DMS 273 treated with DMSO at 0.1 percent for 48 hours (cell line): ENCODE measurements around the gene RPL10.

Experiments used
- DNase-seq: peaks from one replicate; lab custom pipeline; 2025; lab: John Stamatoyannopoulos, UW

The RPL10 gene

DNA sequence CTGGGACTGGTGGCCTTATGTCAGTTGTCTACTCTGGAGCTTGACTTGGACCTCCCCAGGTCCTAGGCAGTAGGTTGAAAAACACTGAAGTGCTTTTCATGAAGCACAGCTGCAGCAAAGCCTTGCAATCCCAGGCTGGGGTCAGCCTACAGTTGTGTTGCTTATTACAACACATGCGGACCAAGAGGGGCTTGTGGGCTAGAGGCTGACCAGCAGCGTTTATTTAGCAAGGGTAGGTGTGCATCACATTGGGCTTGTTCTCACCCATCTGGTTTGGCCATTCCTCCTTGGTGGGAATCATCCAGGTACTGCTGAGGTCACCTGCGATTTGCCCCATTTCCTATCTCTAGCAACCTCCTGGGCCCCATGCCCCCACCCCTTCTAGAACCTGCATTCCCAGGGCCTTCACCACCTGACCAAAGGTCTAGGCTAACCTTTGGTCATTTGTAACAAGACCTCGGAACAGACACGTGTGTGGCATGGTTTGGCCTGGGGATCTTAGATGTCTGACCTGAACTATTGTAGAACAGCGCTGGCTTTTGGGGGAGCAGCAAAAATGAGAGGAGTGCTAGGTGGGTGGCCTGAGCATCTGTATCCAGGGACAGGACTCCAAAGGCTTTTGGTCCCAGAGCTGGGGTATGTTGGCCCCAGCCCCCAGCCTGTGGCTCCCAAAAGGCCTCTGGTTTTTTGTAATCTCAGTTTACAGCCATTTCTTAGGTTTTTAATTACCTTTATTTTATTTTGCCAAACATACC lies 3.0 kb downstream of the RPL10 start:
- peak; percentile 63 for DNase-seq

DNA sequence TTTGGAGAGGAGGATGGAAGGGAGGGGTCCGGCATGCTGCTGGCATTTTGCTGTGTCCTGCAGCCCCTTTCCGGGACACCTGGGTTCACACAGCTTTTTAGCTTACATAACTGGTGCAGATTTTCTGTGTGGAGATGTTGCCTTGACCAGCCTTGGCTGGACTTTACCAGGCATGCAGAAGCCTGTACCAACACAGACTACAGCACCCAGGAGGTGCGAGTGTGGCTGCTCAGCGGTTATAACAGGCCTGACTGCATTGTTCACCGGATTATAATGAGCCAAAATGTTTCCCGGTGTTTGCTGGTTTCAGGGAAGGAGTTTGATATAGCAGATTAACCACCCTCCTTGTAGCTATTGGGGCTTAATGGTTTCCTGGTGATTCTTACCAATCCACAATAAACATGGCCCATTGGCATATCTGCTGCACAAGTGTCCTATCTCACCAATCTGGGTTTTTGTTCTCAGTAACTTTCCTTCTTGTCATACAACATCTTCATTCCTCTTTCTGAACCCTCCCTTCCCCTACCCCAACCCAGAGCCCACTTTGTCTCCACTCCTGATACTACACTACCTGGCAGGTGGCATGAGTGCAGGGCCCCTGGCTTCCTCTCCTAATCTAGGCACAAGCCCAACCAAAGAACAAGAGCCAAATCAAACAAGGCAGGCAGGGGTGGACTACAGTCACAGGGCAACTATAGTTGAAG lies 3.9 kb downstream of the RPL10 start:
- DNase-seq: no peak

DNA sequence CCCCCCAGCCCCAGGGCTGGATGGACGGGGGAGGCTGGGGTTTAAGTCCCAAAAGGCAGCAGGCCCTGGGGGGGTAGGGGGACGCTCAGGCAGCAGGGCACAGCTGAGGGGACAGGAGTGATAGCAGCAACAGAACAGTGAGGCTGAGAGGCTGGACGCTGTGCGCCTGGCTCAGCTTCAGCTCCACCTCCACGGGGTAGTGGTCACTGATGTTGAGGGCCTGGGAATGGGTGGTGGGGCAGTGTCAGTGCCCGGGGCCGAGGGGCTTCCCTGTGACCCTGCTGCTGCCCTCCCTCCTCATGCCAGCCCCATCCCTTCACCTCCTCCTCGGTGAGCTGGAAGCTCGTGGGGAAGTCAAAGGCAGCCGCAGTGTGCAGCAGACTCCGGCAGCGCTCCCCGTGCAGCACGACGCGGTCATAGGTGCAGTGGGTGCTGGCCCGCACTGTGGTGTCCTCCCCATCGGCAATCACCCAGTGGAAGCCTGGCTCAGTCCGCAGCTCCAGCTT lies 4.5 kb downstream of the RPL10 start:
- DNase-seq: no peak

DNA sequence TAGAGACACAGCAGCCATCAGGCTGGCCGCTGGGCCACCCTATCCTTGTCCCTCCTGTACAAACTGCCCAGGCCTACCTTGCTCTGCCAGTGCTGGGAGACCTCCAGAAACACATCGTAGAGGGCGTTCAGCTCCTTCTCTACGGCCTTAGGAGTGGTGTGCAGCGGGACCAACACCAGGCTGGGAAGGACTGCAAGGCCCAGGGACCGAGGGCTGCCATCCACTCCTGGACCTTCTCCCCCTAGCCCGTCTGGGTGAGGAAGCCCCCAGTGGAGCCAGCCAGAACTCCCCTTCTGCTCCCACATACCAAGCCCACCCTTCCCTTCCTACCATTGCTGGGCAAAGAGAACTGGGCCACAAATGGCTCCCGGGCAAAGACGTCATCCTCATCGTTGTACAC lies 5.0 kb downstream of the RPL10 start:
- DNase-seq: no peak

DNA sequence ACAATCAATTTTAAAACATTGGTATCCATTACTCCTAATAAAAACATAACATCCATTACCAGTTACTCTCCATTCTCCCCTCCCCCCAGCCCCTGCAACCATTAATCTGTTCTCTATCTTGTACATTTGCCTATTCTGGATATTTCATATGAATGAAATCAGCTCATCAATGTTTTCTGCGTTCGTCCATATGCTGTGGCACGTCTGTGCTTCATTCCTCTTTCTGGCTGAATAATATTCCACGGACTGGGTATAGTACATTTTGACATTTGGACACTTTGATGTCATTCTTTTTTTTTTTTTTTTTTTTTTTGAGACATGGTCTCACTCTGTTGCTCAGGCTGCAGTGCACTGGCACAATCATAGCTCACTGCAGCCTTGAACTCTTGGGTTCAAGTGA lies 5.7 kb downstream of the RPL10 start:
- DNase-seq: no peak

DNA sequence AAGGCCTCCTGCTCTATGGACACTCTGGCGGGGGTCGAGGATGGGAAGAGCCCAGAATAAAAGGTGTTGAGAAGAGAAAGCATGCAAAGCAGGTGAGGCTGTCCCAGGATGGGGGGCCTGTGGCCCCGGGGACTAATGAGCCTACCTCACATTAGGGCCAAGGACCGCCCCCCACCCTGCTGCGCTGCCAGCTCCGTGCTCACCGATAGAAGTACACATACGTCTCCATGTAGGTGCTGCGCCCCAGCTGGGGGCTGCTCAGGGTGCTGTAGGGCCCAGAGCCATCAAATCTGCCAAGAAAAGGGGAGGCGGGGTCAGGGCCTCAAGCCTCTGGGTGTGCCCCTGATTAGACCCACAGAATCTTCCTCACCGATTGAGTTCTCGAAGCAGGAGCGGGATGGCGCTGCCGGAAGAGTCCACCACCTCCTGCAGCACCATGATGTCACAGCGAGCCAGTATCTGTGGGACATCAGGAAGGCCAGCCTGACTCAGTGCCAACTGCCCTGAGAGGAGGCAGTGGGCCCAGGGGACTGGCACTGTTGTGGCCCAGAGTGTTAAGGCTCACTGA lies 6.5 kb downstream of the RPL10 start:
- no peak for DNase-seq

DNA sequence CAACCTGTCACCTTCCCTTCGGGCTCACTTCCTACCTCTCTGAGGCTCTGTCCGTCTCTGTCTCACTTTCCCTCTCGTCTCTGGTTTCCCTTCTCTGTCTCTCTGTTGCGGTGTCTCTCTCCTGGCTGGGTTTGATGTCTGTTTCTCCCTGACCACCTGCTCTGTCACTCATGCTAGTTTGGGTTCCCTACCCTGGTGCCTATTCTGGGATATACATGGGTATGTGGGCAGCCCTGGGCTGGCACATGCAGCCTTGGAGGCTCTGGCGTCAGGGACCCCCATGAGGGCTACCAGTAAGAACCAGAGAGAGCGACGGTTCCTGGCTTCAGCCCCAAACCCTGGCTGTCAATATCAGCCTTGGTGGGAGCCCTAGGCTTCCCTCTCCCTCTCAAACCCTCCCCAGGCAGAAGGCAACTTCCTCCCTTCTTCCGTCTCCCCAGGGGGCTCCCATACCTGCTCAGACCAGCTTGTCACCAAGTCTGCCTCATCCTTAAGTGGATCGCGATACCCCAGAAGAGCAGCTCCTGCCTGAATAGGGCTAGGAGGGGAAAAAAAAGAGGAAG lies 10.6 kb downstream of the RPL10 start:
- no peak for DNase-seq

DNA sequence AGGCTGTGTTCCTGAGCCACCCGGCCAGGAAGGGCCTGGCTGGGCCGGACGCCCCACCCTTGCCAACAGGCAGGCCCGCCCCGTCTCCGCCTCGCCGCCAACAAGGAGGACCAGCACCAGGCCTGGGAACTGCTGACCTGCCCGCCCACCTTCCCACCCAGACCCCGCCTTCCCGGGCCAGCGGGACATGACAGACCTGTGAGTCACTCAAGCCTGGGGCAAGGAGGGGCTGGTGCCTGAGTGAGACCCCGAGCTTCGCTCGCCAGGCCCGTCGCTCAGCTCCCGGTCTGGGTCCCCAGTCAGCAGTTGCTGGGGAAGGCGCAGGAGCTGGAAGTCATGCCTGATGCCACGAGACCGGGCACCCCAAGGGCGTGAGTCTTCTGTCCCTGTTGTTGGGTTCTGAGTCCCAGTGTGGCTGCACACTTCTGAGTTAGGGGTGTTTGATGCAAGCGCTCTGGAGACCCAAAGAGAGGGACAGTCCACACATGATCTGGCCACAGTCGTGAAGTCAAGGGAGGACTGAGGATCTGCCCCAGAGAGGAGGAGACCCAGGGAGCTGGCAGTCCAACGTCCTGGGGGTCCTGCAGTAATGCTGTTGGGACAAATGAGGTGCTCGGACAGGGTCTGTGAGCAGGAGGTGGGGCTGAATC lies 11.2 kb downstream of the RPL10 start, which contains the start of gene DNASE1L1:
TSS of gene DNASE1L1 (minus strand) at position 33 of the 650 bp plus-strand sequence. CDS start 3,686 bp downstream, outside the sequence.
- no peak for DNase-seq

DNA sequence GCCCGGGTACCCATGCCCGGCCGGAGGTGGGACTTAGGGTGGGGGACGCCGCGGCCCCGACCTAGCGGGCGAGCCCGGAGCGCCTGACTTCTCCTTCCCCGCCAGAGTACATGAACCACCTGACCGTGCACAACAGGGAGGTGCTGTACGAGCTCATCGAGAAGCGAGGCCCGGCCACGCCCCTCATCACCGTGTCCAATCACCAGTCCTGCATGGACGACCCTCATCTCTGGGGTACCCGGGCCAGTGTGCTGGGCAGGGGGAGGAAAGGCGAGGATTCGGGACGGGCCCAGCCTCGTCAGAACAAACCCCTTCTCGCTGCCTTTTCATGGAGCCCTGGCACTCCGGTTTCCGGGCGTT lies 13.8 kb downstream of the RPL10 start:
- DNase-seq: no peak

DNA sequence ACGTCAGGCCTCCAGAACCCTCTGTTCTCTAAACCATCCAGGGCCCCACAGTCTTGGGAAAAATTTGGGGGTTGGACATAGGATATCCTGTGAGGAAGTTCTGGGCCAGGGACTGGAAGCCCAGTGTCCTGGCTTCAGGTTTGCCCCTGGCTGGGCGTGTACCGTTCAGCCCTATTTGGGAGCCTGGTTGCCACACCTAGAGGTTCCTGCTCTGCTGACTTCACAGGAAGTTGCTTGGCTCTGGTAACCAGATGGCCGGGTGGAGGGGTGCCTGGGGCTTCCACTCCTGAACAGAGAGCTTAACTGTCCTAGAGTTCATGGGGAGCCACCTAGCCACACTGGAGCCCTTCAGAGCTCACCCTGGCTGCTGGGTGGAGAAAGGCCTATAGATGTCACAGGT lies 14.3 kb downstream of the RPL10 start:
- no peak for DNase-seq

DNA sequence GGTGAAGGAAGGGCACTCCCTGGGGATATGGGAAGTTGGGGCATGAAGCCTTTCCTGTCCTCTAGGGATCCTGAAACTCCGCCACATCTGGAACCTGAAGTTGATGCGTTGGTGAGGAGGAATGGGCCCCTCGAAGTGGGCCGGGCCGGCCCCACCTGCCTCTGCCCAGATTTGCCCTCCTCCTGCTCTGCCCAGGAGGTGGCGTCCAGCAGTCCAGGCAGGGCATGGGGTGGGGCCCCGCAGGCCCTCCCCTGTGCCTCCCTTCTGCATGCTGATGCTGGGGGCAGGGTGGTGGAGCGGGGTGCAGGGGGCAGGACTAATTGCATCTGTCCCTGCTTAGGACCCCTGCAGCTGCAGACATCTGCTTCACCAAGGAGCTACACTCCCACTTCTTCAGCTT lies 15.0 kb downstream of the RPL10 start:
- DNase-seq: no peak

DNA sequence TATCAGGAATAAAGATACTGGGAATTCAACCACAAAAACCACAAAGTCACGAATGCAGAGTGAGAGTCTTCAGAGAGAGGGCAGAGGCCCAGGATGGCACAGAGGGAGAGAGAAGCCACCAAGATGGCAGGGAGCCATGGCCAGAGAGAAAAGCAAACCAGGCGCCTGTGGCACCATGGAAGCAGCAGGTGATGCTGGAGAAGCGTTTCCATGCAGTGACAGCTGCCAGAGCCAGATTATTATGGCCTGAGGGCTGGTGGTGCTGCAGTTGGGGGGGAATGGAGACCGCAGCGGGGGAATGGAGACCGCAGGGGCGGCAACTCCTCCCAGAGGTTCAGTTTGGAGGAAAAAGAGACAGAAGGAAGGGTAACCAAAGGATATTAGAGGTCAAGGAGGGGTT lies 19.0 kb downstream of the RPL10 start:
- DNase-seq: no peak

DNA sequence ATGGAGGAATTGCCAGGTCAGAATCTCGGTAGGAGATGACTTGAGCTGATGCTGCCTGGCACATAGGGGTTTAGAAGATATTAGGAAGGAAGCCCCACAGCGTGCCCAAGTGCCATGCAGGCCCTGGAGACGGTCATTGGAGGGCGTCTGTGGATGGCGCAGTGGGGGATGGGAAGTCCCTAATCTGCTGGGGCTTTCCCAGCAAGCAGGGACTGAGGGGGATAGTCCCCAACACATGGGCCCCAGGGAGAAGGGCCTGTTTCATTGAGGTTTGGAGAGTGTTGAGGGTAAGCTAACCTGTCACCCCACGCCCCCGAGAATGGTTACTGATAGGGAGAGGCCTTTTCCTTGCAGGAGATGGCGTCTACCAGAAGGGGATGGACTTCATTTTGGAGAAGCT lies 21.0 kb downstream of the RPL10 start:
- DNase-seq: no peak

DNA sequence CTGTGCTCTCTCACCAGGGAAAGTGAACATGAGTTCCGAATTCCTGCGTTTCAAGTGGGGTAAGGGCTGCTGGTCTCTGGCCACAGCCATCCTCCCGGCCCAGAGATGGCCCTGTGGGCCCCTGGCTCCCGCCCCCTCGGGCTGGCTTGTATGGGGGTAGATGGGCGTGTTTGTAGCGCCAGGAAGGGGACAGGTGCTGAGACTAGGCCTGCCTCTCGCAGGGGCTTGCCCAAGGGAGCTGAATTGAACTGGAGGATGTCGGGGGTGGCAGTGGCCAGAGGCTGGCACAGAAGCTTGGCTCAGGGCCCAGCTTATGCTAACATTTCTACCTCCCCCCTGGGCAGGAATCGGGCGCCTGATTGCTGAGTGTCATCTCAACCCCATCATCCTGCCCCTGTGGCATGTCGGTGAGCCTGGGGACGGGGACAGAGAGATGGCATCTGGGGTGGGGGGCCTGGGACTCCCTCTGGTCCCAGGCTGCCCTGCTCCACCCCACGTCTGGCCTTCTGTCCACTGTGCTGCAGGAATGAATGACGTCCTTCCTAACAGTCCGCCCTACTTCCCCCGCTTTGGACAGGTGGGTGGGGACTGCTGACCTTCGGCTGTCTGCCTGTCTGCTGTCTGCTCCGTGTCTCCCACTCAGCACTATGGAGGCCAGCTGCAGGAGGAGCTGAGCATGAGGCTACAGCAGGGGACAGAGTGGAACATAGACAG lies 21.7 kb downstream of the RPL10 start:
- no peak for DNase-seq

DNA sequence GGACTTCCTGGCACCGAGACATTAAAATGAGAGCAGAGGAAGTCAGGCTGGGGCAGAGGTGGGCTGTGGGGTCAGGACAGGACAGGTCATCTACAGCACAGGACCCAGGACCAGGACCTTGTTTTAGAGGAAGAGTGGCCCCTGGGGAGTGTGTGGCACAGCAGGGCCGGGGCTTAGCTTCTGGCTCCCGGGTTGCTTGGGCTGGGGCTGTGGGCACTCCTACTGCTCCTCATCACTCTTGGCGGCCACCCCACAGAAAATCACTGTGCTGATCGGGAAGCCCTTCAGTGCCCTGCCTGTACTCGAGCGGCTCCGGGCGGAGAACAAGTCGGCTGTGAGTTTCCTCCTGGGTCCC lies 22.2 kb downstream of the RPL10 start:
- no peak for DNase-seq

DNA sequence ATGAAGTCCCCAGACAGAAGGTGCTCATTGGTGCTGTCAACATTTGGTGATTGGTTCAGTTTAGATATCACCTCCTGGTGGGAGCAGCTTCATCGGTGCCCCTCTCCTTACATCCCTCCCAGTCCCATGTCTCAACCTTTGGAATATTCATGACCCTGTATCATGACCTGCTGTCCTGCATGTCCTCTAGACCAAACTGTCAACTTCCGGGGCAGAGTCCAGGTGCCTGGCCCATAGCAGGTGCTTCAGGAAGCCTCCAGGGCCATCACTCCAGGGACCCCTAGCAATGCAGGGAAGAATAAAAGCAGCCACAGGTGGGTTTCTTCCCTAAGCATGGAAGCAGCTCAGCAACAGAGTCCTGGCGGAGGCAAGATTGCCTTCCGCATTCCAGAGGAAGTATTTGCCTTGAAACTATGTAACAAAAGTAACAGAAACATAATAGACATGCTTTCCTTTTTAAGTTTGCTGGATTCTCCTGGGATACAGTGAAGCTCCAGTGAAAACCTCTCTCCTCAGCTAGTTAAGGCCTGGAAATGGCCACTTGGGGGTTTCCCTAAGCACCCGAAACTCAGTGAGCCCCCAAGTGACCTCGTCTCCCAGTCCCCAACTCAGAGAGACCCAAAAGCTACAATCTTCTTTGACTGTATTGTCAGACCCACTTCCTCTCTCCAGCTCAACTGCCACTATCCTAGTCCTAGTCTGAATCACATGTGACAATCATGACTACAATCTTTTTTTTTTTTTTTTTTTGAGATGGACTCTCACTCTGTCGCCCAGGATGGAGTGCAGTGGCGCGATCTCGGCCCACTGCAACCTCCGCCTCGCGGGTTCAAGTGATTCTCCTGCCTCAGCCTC lies 29.0 kb downstream of the RPL10 start:
- no peak for DNase-seq

DNA sequence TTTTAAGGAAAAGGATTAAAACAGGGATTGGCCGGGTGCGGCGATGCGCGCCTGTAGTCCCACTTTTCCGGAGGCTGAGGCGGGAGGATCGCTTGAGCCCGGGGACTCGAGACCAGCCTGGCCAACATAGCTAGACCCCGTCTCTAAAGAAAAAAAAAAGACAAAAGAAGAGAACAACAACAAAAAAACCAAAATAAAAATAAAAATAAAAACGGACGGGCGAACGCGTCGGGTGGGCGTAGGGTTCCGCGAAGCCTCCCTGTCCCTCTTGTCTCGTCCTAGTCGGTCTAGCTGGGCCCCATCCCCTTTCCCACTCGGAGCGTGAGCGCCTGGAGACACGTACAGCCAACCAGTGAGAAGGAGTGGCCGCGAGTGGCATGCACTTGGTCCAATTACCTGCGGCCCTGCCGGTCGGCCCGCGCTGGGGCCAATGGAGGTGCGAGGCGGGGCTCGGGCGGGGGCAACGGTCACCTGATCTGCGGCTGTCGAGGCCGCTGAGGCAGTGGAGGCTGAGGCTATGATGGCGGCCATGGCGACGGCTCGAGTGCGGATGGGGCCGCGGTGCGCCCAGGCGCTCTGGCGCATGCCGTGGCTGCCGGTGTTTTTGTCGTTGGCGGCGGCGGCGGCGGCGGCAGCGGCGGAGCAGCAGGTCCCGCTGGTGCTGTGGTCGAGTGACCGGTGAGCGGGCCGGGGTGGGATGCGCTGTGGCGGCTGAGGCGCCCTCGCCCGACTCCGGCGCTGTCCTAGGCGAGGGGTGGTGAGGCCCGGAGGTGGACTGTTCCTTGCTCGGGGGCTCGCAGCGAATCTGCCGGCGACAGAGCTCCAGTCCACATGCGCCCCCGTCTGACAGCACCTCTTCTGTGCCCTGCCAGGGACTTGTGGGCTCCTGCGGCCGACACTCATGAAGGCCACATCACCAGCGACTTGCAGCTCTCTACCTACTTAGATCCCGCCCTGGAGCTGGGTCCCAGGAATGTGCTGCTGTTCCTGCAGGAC lies 30.3 kb downstream of the RPL10 start, which contains the start of gene ATP6AP1:
TSS of gene ATP6AP1 (plus strand) at position 502 of the 996 bp plus-strand sequence. CDS start at position 518, 16 bp downstream.
- DNase-seq: peak; percentile 78

DNA sequence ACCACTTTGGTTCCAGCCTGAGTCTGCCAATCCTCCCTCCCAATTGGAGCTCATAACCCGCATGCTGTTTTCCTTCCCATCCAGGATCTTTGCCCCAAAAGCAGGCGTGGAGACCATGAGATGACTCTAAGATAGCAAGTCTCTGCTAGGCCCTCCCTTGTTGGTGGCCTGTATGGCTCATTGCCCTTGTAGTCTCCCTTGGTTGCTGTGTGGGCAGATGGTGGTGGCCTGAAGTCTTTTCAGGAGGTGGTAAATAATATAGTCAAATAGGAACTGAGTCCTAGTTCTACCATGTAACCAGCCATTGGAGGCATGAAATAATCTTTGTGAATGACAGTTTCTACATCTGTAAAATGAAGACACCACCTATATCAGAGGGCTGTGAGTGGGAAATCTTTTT lies 31.5 kb downstream of the RPL10 start:
- DNase-seq: no peak

DNA sequence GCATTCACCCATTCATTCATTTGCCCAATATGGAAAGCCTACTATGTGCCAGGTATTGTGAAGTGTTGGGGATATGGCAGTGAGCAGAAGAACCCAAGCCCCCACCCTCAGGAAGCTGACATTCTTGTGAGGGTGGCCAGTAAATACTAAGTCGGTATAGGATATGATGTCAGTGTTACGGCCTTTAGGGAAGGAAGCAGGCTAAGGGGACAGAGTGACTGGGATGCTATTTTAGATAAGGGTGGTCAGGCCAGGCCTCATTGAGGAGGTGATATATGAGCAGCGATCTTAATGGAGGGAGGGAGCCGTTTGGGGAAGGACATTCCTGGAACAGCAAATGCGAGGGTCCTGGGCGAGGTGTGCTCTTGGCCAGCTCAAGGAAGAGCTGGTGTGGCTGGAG lies 32.3 kb downstream of the RPL10 start:
- no peak for DNase-seq
